SK-N-SH treated with all-trans-retinoic acid at 6 μM for 48 hours (cell line): Measurements from ENCODE around the gene C1RL.

Experiments used
- ATAC-seq: fragments of 200-7000 bp; cut with Tn5 transposase; 3 replicates; pipeline ENCODE4 v1.9.1; 2020; ENCODE audit warnings: mild to moderate bottlenecking, moderate library complexity
- ARNTL ChIP-seq: fragments of 450-650 bp; formaldehyde crosslinking; IDR thresholded peaks from 2 replicates; pipeline ENCODE4 v1.5.0; 2020; ENCODE audit warnings: low read depth, mild to moderate bottlenecking, moderate library complexity, borderline replicate concordance
- BACH2 ChIP-seq: fragments of 250-450 bp; sonication (Bioruptor Pico); IDR thresholded peaks from 2 replicates; pipeline ENCODE4 v1.9.0; 2021; ENCODE audit warnings: mild to moderate bottlenecking, borderline replicate concordance
- CSDC2 ChIP-seq: fragments of 250-450 bp; sonication (Bioruptor Pico); IDR thresholded peaks from 2 replicates; pipeline ENCODE4 v1.5.0; 2020; ENCODE audit warnings: mild to moderate bottlenecking, moderate library complexity
- ESRRG ChIP-seq: fragments of 250-450 bp; sonication (Bioruptor Pico); IDR thresholded peaks from 2 replicates; pipeline ENCODE4 v1.6.1; 2021; ENCODE audit warnings: mild to moderate bottlenecking
- ISL1 ChIP-seq: fragments of 250-450 bp; sonication (Bioruptor Pico); IDR thresholded peaks from 2 replicates; pipeline ENCODE4 v2.1.2; 2022; ENCODE audit warnings: mild to moderate bottlenecking, moderate library complexity
- OSR1 ChIP-seq: fragments of 250-450 bp; sonication (Bioruptor Pico); IDR thresholded peaks from 2 replicates; pipeline ENCODE4 v1.8.0; 2022; ENCODE audit warnings: moderate library complexity, mild to moderate bottlenecking, inconsistent platforms
- PPARA ChIP-seq: fragments of 250-450 bp; sonication (Bioruptor Pico); IDR thresholded peaks from 2 replicates; pipeline ENCODE4 v1.5.0; 2020; ENCODE audit warnings: mild to moderate bottlenecking, borderline replicate concordance
- RARB ChIP-seq: fragments of 250-450 bp; sonication (Bioruptor Pico); IDR thresholded peaks from 2 replicates; pipeline ENCODE4 v1.8.0; 2021; ENCODE audit warnings: mild to moderate bottlenecking, moderate library complexity
- SNAI2 ChIP-seq: fragments of 250-450 bp; sonication (Bioruptor Pico); IDR thresholded peaks from 2 replicates; pipeline ENCODE4 v1.5.0; 2020; ENCODE audit warnings: mild to moderate bottlenecking, moderate library complexity
- TCF4 ChIP-seq: fragments of 250-450 bp; sonication (Bioruptor Pico); IDR thresholded peaks from 2 replicates; pipeline ENCODE4 v1.8.0; 2021; ENCODE audit warnings: mild to moderate bottlenecking, moderate library complexity, borderline replicate concordance
- TOX ChIP-seq: fragments of 250-450 bp; sonication (Bioruptor Pico); IDR thresholded peaks from 2 replicates; pipeline ENCODE4 v1.8.0; 2021; ENCODE audit warnings: mild to moderate bottlenecking, moderate library complexity, borderline replicate concordance
- ZC3H10 ChIP-seq: fragments of 250-450 bp; sonication (Bioruptor Pico); IDR thresholded peaks from 2 replicates; pipeline ENCODE4 v1.5.1; 2021; ENCODE audit warnings: mild to moderate bottlenecking, moderate library complexity
- ZFP3 ChIP-seq: fragments of 250-450 bp; sonication (Bioruptor Pico); IDR thresholded peaks from 2 replicates; pipeline ENCODE4 v1.5.0; 2020; ENCODE audit warnings: mild to moderate bottlenecking, moderate library complexity
- ZFP30 ChIP-seq: fragments of 450-650 bp; formaldehyde crosslinking; IDR thresholded peaks from 2 replicates; pipeline ENCODE4 v1.5.0; 2022; ENCODE audit warnings: mild to moderate bottlenecking, moderate library complexity
- ZNF565 ChIP-seq: fragments of 450-650 bp; formaldehyde crosslinking; conservative IDR thresholded peaks from 2 replicates; pipeline ENCODE4 v1.5.0; 2020; ENCODE audit warnings: low read depth, mild to moderate bottlenecking, moderate library complexity
- ZNF70 ChIP-seq: fragments of 450-650 bp; formaldehyde crosslinking; IDR thresholded peaks from 2 replicates; pipeline ENCODE4 v1.5.0; 2020; ENCODE audit warnings: mild to moderate bottlenecking, moderate library complexity
- ZNF8 ChIP-seq: fragments of 450-650 bp; formaldehyde crosslinking; IDR thresholded peaks from 2 replicates; pipeline ENCODE4 v1.5.0; 2020; ENCODE audit warnings: mild to moderate bottlenecking, moderate library complexity
- TF ChIP-seq, protein P1 (sequence below): fragments of 250-450 bp; sonication (Bioruptor Pico); IDR thresholded peaks from 2 replicates; pipeline ENCODE4 v1.5.0; 2020; ENCODE audit warnings: mild to moderate bottlenecking, moderate library complexity
- TF ChIP-seq, protein P2 (sequence below): fragments of 250-450 bp; sonication (Bioruptor Pico); IDR thresholded peaks from 2 replicates; pipeline ENCODE4 v1.5.1; 2021; ENCODE audit warnings: mild to moderate bottlenecking, moderate library complexity
- TF ChIP-seq, protein P3 (sequence below): fragments of 250-450 bp; sonication (Bioruptor Pico); IDR thresholded peaks from 2 replicates; pipeline ENCODE4 v1.8.0; 2020; ENCODE audit warnings: mild to moderate bottlenecking, moderate library complexity, borderline replicate concordance
- TF ChIP-seq, protein P4 (sequence below): fragments of 250-450 bp; sonication (Bioruptor Pico); IDR thresholded peaks from 2 replicates; pipeline ENCODE4 v1.8.0; 2021; ENCODE audit warnings: low read depth, mild to moderate bottlenecking, moderate library complexity, borderline replicate concordance
- TF ChIP-seq, protein P5 (sequence below): fragments of 250-450 bp; sonication (Bioruptor Pico); IDR thresholded peaks from 2 replicates; pipeline ENCODE4 v1.5.1; 2020; ENCODE audit warnings: low read depth, mild to moderate bottlenecking, moderate library complexity

The C1RL gene

DNA sequence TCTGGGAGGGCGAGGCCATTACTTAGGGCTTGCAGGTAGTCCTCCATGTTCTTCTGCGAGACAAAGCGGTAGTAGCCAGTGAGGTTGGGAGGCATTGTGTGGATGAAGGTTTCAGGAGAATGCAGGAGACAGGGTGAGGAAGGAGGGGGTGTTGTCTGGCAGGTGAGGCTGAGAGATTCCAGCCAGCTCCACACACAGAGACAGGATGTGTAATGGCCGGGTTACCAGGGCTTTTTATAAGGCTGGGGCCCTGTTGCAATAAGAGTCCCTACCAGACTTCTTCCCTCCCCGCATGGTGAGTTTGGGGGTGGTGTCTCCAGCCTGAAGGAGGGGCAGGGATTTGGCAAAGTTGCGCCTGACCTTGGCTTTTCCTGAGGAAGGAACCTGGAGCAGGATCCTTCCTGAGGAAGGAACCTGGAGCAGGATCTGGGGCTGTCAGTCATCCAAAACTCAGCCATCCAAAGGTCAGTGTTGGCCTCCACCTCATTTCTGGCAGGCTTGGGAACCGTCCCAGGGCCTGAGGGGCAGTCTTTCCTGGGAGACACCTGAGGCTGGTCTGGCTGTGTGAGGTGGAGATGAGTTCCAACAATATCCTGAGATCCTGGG is 19.8 kb upstream of the C1RL start, which contains the start of gene RBP5 (continued):
- TF ChIP-seq, protein P1, sequence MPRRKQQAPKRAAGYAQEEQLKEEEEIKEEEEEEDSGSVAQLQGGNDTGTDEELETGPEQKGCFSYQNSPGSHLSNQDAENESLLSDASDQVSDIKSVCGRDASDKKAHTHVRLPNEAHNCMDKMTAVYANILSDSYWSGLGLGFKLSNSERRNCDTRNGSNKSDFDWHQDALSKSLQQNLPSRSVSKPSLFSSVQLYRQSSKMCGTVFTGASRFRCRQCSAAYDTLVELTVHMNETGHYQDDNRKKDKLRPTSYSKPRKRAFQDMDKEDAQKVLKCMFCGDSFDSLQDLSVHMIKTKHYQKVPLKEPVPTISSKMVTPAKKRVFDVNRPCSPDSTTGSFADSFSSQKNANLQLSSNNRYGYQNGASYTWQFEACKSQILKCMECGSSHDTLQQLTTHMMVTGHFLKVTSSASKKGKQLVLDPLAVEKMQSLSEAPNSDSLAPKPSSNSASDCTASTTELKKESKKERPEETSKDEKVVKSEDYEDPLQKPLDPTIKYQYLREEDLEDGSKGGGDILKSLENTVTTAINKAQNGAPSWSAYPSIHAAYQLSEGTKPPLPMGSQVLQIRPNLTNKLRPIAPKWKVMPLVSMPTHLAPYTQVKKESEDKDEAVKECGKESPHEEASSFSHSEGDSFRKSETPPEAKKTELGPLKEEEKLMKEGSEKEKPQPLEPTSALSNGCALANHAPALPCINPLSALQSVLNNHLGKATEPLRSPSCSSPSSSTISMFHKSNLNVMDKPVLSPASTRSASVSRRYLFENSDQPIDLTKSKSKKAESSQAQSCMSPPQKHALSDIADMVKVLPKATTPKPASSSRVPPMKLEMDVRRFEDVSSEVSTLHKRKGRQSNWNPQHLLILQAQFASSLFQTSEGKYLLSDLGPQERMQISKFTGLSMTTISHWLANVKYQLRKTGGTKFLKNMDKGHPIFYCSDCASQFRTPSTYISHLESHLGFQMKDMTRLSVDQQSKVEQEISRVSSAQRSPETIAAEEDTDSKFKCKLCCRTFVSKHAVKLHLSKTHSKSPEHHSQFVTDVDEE (CRISPR knock-in tag) = no peak
- no peak for TF ChIP-seq BACH2

DNA sequence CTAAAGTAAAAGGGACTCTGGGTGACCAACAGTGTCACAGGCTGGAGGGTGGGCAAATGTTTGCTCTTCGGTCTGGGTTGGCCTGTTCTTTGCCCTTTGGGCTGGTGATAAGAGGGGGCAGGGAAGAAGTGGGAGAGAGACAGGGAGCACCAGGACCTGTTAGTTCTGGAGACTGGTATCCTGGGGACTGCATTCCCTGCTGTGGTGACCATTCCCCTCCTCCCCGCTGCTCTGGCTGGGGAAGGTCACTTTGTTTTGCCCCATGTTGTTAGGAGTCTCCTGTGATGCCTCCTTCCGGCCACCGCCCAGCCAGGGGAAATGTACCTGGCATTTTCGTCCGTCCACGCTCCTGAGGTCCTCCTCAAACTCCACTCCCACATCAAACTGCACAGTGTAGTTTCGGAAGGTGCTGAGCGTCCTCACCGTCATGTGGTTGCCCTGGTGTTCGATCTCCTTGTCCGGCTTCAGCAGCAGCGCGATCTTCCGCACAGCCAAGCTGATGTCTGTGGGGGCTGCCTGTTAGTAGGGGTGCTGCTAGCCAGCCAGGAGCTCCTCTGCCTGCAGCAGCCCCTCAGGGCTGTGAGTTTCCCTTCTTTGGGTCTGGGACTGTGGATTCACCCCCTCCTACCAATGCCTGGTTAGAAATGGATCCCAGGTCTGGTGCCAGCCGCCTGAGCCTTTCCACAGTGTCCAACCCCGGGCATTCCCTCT is 19.1 kb upstream of the C1RL start:
- TF ChIP-seq, protein P2, sequence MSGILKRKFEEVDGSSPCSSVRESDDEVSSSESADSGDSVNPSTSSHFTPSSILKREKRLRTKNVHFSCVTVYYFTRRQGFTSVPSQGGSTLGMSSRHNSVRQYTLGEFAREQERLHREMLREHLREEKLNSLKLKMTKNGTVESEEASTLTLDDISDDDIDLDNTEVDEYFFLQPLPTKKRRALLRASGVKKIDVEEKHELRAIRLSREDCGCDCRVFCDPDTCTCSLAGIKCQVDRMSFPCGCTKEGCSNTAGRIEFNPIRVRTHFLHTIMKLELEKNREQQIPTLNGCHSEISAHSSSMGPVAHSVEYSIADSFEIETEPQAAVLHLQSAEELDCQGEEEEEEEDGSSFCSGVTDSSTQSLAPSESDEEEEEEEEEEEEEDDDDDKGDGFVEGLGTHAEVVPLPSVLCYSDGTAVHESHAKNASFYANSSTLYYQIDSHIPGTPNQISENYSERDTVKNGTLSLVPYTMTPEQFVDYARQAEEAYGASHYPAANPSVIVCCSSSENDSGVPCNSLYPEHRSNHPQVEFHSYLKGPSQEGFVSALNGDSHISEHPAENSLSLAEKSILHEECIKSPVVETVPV = no peak
- no peak for TF ChIP-seq RARB (CRISPR knock-in tag)
- TF ChIP-seq TOX (CRISPR knock-in tag) = no peak
- no peak for TF ChIP-seq TCF4 (CRISPR knock-in tag)
- TF ChIP-seq, protein P3, sequence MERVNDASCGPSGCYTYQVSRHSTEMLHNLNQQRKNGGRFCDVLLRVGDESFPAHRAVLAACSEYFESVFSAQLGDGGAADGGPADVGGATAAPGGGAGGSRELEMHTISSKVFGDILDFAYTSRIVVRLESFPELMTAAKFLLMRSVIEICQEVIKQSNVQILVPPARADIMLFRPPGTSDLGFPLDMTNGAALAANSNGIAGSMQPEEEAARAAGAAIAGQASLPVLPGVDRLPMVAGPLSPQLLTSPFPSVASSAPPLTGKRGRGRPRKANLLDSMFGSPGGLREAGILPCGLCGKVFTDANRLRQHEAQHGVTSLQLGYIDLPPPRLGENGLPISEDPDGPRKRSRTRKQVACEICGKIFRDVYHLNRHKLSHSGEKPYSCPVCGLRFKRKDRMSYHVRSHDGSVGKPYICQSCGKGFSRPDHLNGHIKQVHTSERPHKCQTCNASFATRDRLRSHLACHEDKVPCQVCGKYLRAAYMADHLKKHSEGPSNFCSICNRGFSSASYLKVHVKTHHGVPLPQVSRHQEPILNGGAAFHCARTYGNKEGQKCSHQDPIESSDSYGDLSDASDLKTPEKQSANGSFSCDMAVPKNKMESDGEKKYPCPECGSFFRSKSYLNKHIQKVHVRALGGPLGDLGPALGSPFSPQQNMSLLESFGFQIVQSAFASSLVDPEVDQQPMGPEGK (CRISPR knock-in tag) = no peak
- no peak for TF ChIP-seq ARNTL (CRISPR knock-in tag)
- TF ChIP-seq, protein P4, sequence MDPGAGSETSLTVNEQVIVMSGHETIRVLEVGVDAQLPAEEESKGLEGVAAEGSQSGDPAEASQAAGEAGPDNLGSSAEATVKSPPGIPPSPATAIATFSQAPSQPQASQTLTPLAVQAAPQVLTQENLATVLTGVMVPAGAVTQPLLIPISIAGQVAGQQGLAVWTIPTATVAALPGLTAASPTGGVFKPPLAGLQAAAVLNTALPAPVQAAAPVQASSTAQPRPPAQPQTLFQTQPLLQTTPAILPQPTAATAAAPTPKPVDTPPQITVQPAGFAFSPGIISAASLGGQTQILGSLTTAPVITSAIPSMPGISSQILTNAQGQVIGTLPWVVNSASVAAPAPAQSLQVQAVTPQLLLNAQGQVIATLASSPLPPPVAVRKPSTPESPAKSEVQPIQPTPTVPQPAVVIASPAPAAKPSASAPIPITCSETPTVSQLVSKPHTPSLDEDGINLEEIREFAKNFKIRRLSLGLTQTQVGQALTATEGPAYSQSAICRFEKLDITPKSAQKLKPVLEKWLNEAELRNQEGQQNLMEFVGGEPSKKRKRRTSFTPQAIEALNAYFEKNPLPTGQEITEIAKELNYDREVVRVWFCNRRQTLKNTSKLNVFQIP (CRISPR knock-in tag) = no peak
- TF ChIP-seq ZNF565 = no peak
- TF ChIP-seq ZFP30 (CRISPR knock-in tag) = no peak
- TF ChIP-seq ZC3H10 = no peak
- no peak for TF ChIP-seq ESRRG (CRISPR knock-in tag)
- TF ChIP-seq ZNF8 = no peak
- TF ChIP-seq ZNF70 (CRISPR knock-in tag) = no peak
- TF ChIP-seq SNAI2 (CRISPR knock-in tag) = no peak
- TF ChIP-seq OSR1 = no peak
- TF ChIP-seq ISL1 (CRISPR knock-in tag) = no peak
- TF ChIP-seq PPARA (CRISPR knock-in tag) = no peak
- no peak for TF ChIP-seq ZFP3 (CRISPR knock-in tag)
- TF ChIP-seq, protein P5, sequence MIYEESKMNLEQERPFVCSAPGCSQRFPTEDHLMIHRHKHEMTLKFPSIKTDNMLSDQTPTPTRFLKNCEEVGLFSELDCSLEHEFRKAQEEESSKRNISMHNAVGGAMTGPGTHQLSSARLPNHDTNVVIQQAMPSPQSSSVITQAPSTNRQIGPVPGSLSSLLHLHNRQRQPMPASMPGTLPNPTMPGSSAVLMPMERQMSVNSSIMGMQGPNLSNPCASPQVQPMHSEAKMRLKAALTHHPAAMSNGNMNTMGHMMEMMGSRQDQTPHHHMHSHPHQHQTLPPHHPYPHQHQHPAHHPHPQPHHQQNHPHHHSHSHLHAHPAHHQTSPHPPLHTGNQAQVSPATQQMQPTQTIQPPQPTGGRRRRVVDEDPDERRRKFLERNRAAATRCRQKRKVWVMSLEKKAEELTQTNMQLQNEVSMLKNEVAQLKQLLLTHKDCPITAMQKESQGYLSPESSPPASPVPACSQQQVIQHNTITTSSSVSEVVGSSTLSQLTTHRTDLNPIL (CRISPR knock-in tag) = no peak
- ATAC-seq = no peak

DNA sequence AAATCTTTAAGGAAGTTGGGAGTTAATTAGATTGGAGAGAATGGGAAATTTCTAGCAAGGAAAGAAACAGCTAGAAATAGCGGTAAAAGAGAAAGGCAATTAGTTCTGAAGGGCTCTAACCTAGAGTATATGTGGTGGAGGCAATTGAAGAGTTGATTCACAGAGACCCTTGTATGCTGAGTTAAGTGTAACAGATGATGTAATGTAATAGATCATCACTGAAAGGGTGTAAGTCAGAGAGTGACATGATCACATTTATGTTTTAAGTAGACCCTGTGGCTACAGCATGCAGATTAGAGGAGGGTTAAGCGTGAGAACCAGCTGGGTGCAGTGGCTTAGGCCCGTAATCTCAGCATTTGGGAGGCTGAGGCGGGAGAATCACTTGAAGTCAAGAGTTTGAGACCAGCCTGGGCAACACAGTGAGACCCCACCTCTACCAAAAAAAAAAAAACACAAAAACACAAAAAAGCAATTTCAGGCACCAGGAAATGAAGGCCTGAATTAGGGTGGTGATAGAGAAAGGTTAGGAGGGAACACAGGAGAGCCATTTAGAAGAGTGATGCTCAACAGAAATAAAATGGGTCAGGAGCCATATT is 16.7 kb upstream of the C1RL start:
- no peak for TF ChIP-seq SNAI2 (CRISPR knock-in tag)
- TF ChIP-seq BACH2 = no peak
- TF ChIP-seq ZC3H10 = no peak
- TF ChIP-seq, protein P5 (CRISPR knock-in tag) = no peak
- TF ChIP-seq CSDC2 (CRISPR knock-in tag) = no peak
- TF ChIP-seq ZNF70 (CRISPR knock-in tag) = no peak
- TF ChIP-seq ISL1 (CRISPR knock-in tag) = no peak
- no peak for TF ChIP-seq ZNF8
- no peak for ATAC-seq
